Calu3 (cell line): ENCODE data around the gene NDUFA1. TPM values are rescaled to one million over a fixed set of nuclear protein-coding genes. Genes with fewer than 3 reads are reported as not detected.

Experiments used
- BruUV-seq: library from RNA; stranded (reverse); fragments of 400-500 nt; replicated peaks from 2 replicates; lab custom pipeline; 2021; lab: Mats Ljungman, UMichigan
- CTCF ChIA-PET: fragments of 300-600 bp; sonication (Branson Sonifier 250); formaldehyde crosslinking; loops from one replicate; lab custom pipeline; 2022; ENCODE audit warnings: antibody characterized with exemption; lab: Charles Lee
- DNase-seq: peaks from one replicate; pipeline ENCODE4 v3.0.0; 2022
- H3K27ac Mint-ChIP-seq: one replicate; pipeline ENCODE4 v1.8.0; 2022; ENCODE audit warnings: mixed read lengths; ENCODE audit not compliant: unreplicated experiment
- H3K27me3 Mint-ChIP-seq: one replicate; pipeline ENCODE4 v1.8.0; 2022; ENCODE audit warnings: mixed read lengths; ENCODE audit not compliant: unreplicated experiment
- H3K36me3 Mint-ChIP-seq: one replicate; pipeline ENCODE4 v1.8.0; 2022; ENCODE audit warnings: mild to moderate bottlenecking, moderate library complexity, mixed read lengths; ENCODE audit not compliant: insufficient read depth, unreplicated experiment
- H3K4me1 Mint-ChIP-seq: one replicate; pipeline ENCODE4 v1.8.0; 2022; ENCODE audit warnings: mild to moderate bottlenecking, low read depth, mixed read lengths; ENCODE audit not compliant: unreplicated experiment
- H3K4me3 Mint-ChIP-seq: one replicate; pipeline ENCODE4 v1.8.0; 2022; ENCODE audit warnings: mild to moderate bottlenecking, low read depth, moderate library complexity, mixed read lengths; ENCODE audit not compliant: unreplicated experiment
- H3K9me3 Mint-ChIP-seq: one replicate; pipeline ENCODE4 v1.8.0; 2022; ENCODE audit warnings: low read depth, mixed read lengths; ENCODE audit not compliant: unreplicated experiment
- CTCF ChIP-seq: fragments of 200-600 bp; IDR thresholded peaks from one replicate; pipeline ENCODE4 v1.8.0; 2022; ENCODE audit warnings: antibody characterized with exemption; ENCODE audit not compliant: unreplicated experiment
- intact Hi-C: fragments of 100-400 bp; cut with micrococcal nuclease; formaldehyde crosslinking; loops from one replicate; pipeline ENCODE4 v1.10.0; 2022; ENCODE audit not compliant: unreplicated experiment
- total RNA-seq: library from RNA; stranded (reverse); gene quantifications from 2 replicates; pipeline ENCODE4 v1.2.3, GENCODE V29; 2022

Gene NDUFA1
- total RNA-seq, 1 experiment from 2014 or later, result 79.6 TPM

- BruUV-seq, result no TSS peak
- no peak for DNase-seq
- peaks cover 7% of the 10 kb centered on the region for H3K4me1 Mint-ChIP-seq
- H3K27ac Mint-ChIP-seq, result no peak overlapping the region
- TF ChIP-seq CTCF, result no peak
- no peaks in the 10 kb centered on the region for H3K9me3 Mint-ChIP-seq
- intact Hi-C loops, result no loop called here
- H3K36me3 Mint-ChIP-seq, result no peaks in the 10 kb centered on the region
- no peaks in the 10 kb centered on the region for H3K27me3 Mint-ChIP-seq
- H3K4me3 Mint-ChIP-seq, result no peak overlapping the region
- CTCF ChIA-PET, result interaction anchor here (0.6 to 1.4 kb wide), 4 partner anchors 11 to 339 kb away, joined by 3 to 6 read pairs (median 4); no protein-coding TSS in a partner anchor
Observed at GRCh38 chrX:119899125-119899524, 27.5 kb downstream of the NDUFA1 start.

GRCh38 chrX:119900976-119901375 lies 29.3 kb downstream of the NDUFA1 start:
- Mint-ChIP-seq H3K27ac (no peak overlapping the region), H3K36me3 (no peaks in the 10 kb centered on the region), H3K9me3 (no peaks in the 10 kb centered on the region), H3K27me3 (no peaks in the 10 kb centered on the region), H3K4me3 (no peak overlapping the region), H3K4me1 (peaks cover 7% of the 10 kb centered on the region)
- TF ChIP-seq CTCF, result no peak
- no TSS peak for BruUV-seq
- CTCF ChIA-PET, result interaction anchor here (0.6 kb wide), 1 partner anchor 25 kb away, joined by 6 read pairs; no protein-coding TSS in a partner anchor
- DNase-seq, result no peak
- intact Hi-C loops, result no loop called here

- Mint-ChIP-seq H3K27ac (no peak overlapping the region), H3K9me3 (no peaks in the 10 kb centered on the region), H3K27me3 (peaks cover 19% of the 10 kb centered on the region), H3K4me1 (no peaks in the 10 kb centered on the region), H3K36me3 (no peaks in the 10 kb centered on the region), H3K4me3 (no peak overlapping the region)
- intact Hi-C loops, result no loop called here
- DNase-seq, result no peak
- no TSS peak for BruUV-seq
- CTCF ChIA-PET, result interaction anchor here (0.7 kb wide), 1 partner anchor 30 kb away, joined by 5 read pairs; no protein-coding TSS in a partner anchor
- TF ChIP-seq CTCF, result no peak
Observed at GRCh38 chrX:119916310-119916709, 44.7 kb downstream of the NDUFA1 start.

GRCh38 chrX:119917877-119918276 lies 46.2 kb downstream of the NDUFA1 start:
- Mint-ChIP-seq H3K4me3 (no peak overlapping the region), H3K27me3 (peaks cover 19% of the 10 kb centered on the region), H3K36me3 (no peaks in the 10 kb centered on the region), H3K4me1 (no peaks in the 10 kb centered on the region), H3K27ac (no peak overlapping the region), H3K9me3 (no peaks in the 10 kb centered on the region)
- no peak for TF ChIP-seq CTCF
- intact Hi-C loops, result no loop called here
- no peak for DNase-seq
- no TSS peak for BruUV-seq
- CTCF ChIA-PET, result no interaction called here
